Measurements from ENCODE around the gene LRRC41.

- no peak for TF ChIP-seq CTCF (conservative IDR thresholded peaks at IDR 0.05)
- no peak for TF ChIP-seq EZH2 (IDR thresholded peaks at IDR 0.05; ENCODE audit: low read depth)
Measured at GRCh38 chr1:46344481-46344880, 41.1 kb upstream of the LRRC41 start.
